ENCODE measurements around the gene DYRK1A.

DYRK1A gene

GRCh38 chr21:37341254-37341960, 25.2 kb upstream of the DYRK1A start:
- Histone ChIP-seq H3K4me3 (ENCODE audit: low read length) (no peak overlapping the region), H3K9me3 (ENCODE audit: control insufficient read depth, low read length) (no peaks in the 10 kb centered on the region), H3K9ac (ENCODE audit: low read length) (no peak overlapping the region), H3K4me1 (ENCODE audit: control insufficient read depth, insufficient read depth, low read length) (peaks cover 12% of the 10 kb centered on the region), H3K36me3 (ENCODE audit: control insufficient read depth, insufficient read depth, low read length) (no peaks in the 10 kb centered on the region), H3K27me3 (ENCODE audit: control insufficient read depth, insufficient read depth, low read length) (no peaks in the 10 kb centered on the region)

GRCh38 chr21:37342046-37342632, 24.4 kb upstream of the DYRK1A start:
- Histone ChIP-seq H3K4me3 (ENCODE audit: low read length) (no peak overlapping the region), H3K27me3 (ENCODE audit: control insufficient read depth, insufficient read depth, low read length) (no peaks in the 10 kb centered on the region)

GRCh38 chr21:37346841-37347430, 19.6 kb upstream of the DYRK1A start:
- no peaks in the 10 kb centered on the region for H3K36me3 ChIP-seq (ENCODE audit: control insufficient read depth, insufficient read depth, low read length)
- no peak overlapping the region for H3K4me3 ChIP-seq (ENCODE audit: low read length)
- no peak overlapping the region for H3K9ac ChIP-seq (ENCODE audit: low read length)
- no peaks in the 10 kb centered on the region for H3K4me1 ChIP-seq (ENCODE audit: control insufficient read depth, insufficient read depth, low read length)
- no peaks in the 10 kb centered on the region for H3K9me3 ChIP-seq (ENCODE audit: control insufficient read depth, low read length)
- H3K27me3 ChIP-seq (ENCODE audit: control insufficient read depth, insufficient read depth, low read length), result no peaks in the 10 kb centered on the region

More at GRCh38 chr21:37342046-37342632, 24.4 kb upstream of the DYRK1A start:
- no peak overlapping the region for H3K9ac ChIP-seq (ENCODE audit: low read length)
- peaks cover 12% of the 10 kb centered on the region for H3K4me1 ChIP-seq (ENCODE audit: control insufficient read depth, insufficient read depth, low read length)
- H3K9me3 ChIP-seq (ENCODE audit: control insufficient read depth, low read length), result no peaks in the 10 kb centered on the region
- no peaks in the 10 kb centered on the region for H3K36me3 ChIP-seq (ENCODE audit: control insufficient read depth, insufficient read depth, low read length)

GRCh38 chr21:37348664-37349063, 17.9 kb upstream of the DYRK1A start:
- Histone ChIP-seq H3K36me3 (ENCODE audit: control insufficient read depth, insufficient read depth, low read length) (no peaks in the 10 kb centered on the region), H3K4me1 (ENCODE audit: control insufficient read depth, insufficient read depth, low read length) (no peaks in the 10 kb centered on the region), H3K9me3 (ENCODE audit: control insufficient read depth, low read length) (no peaks in the 10 kb centered on the region), H3K9ac (ENCODE audit: low read length) (no peak overlapping the region), H3K27me3 (ENCODE audit: control insufficient read depth, insufficient read depth, low read length) (no peaks in the 10 kb centered on the region), H3K4me3 (ENCODE audit: low read length) (no peak overlapping the region)

GRCh38 chr21:37350472-37350871, 16.1 kb upstream of the DYRK1A start:
- Histone ChIP-seq H3K9me3 (ENCODE audit: control insufficient read depth, low read length) (no peaks in the 10 kb centered on the region), H3K36me3 (ENCODE audit: control insufficient read depth, insufficient read depth, low read length) (no peaks in the 10 kb centered on the region), H3K4me3 (ENCODE audit: low read length) (no peak overlapping the region), H3K4me1 (ENCODE audit: control insufficient read depth, insufficient read depth, low read length) (no peaks in the 10 kb centered on the region), H3K9ac (ENCODE audit: low read length) (no peak overlapping the region), H3K27me3 (ENCODE audit: control insufficient read depth, insufficient read depth, low read length) (no peaks in the 10 kb centered on the region)

GRCh38 chr21:37356706-37357105, 9.9 kb upstream of the DYRK1A start:
- Histone ChIP-seq H3K4me1 (ENCODE audit: control insufficient read depth, insufficient read depth, low read length) (no peaks in the 10 kb centered on the region), H3K27me3 (ENCODE audit: control insufficient read depth, insufficient read depth, low read length) (no peaks in the 10 kb centered on the region), H3K36me3 (ENCODE audit: control insufficient read depth, insufficient read depth, low read length) (no peaks in the 10 kb centered on the region), H3K4me3 (ENCODE audit: low read length) (no peak overlapping the region), H3K9me3 (ENCODE audit: control insufficient read depth, low read length) (no peaks in the 10 kb centered on the region), H3K9ac (ENCODE audit: low read length) (no peak overlapping the region)

GRCh38 chr21:37357691-37358090, 8.9 kb upstream of the DYRK1A start:
- Histone ChIP-seq H3K9me3 (ENCODE audit: control insufficient read depth, low read length) (no peaks in the 10 kb centered on the region), H3K27me3 (ENCODE audit: control insufficient read depth, insufficient read depth, low read length) (no peaks in the 10 kb centered on the region), H3K9ac (ENCODE audit: low read length) (no peak overlapping the region), H3K36me3 (ENCODE audit: control insufficient read depth, insufficient read depth, low read length) (no peaks in the 10 kb centered on the region), H3K4me3 (ENCODE audit: low read length) (no peak overlapping the region), H3K4me1 (ENCODE audit: control insufficient read depth, insufficient read depth, low read length) (no peaks in the 10 kb centered on the region)

- Histone ChIP-seq H3K4me3 (ENCODE audit: low read length) (no peak overlapping the region), H3K9ac (ENCODE audit: low read length) (no peak overlapping the region), H3K27me3 (ENCODE audit: control insufficient read depth, insufficient read depth, low read length) (no peaks in the 10 kb centered on the region)
These were observed 8.2 kb upstream of the DYRK1A start for GRCh38 chr21:37358397-37358796.

GRCh38 chr21:37363936-37364335, 2.6 kb upstream of the DYRK1A start:
- H3K27me3 ChIP-seq (ENCODE audit: control insufficient read depth, insufficient read depth, low read length), result no peaks in the 10 kb centered on the region
- no peaks in the 10 kb centered on the region for H3K36me3 ChIP-seq (ENCODE audit: control insufficient read depth, insufficient read depth, low read length)
- H3K4me1 ChIP-seq (ENCODE audit: control insufficient read depth, insufficient read depth, low read length), result no peaks in the 10 kb centered on the region
- H3K4me3 ChIP-seq (ENCODE audit: low read length), result no peak overlapping the region
- no peak overlapping the region for H3K9ac ChIP-seq (ENCODE audit: low read length)
- H3K9me3 ChIP-seq (ENCODE audit: control insufficient read depth, low read length), result no peaks in the 10 kb centered on the region

More at GRCh38 chr21:37358397-37358796, 8.2 kb upstream of the DYRK1A start:
- no peaks in the 10 kb centered on the region for H3K36me3 ChIP-seq (ENCODE audit: control insufficient read depth, insufficient read depth, low read length)
- no peaks in the 10 kb centered on the region for H3K4me1 ChIP-seq (ENCODE audit: control insufficient read depth, insufficient read depth, low read length)
- H3K9me3 ChIP-seq (ENCODE audit: control insufficient read depth, low read length), result no peaks in the 10 kb centered on the region

- Histone ChIP-seq H3K4me1 (ENCODE audit: control insufficient read depth, insufficient read depth, low read length) (peaks cover 5% of the 10 kb centered on the region), H3K9me3 (ENCODE audit: control insufficient read depth, low read length) (no peaks in the 10 kb centered on the region), H3K9ac (ENCODE audit: low read length) (peak overlapping the region; percentile 94), H3K27me3 (ENCODE audit: control insufficient read depth, insufficient read depth, low read length) (no peaks in the 10 kb centered on the region), H3K4me3 (ENCODE audit: low read length) (no peak overlapping the region), H3K36me3 (ENCODE audit: control insufficient read depth, insufficient read depth, low read length) (no peaks in the 10 kb centered on the region)
These were observed 1.9 kb upstream of the DYRK1A start for GRCh38 chr21:37364722-37365121.

GRCh38 chr21:37365517-37366481, 774 bp upstream of the DYRK1A start:
- Histone ChIP-seq H3K9me3 (ENCODE audit: control insufficient read depth, low read length) (no peaks in the 10 kb centered on the region), H3K36me3 (ENCODE audit: control insufficient read depth, insufficient read depth, low read length) (no peaks in the 10 kb centered on the region), H3K27me3 (ENCODE audit: control insufficient read depth, insufficient read depth, low read length) (no peaks in the 10 kb centered on the region), H3K4me1 (ENCODE audit: control insufficient read depth, insufficient read depth, low read length) (peaks cover 14% of the 10 kb centered on the region), H3K9ac (ENCODE audit: low read length) (peak overlapping the region; percentile 94), H3K4me3 (ENCODE audit: low read length) (peak overlapping the region; percentile 75)
